GM13977 (cell line): ENCODE results near the gene SSTR5.

Source experiments
- DNase-seq: peaks from one replicate; pipeline ENCODE4 v3.0.0; 2012; ENCODE audit warnings: low spot score
- in situ Hi-C: fragments of 300-500 bp; cut with MboI; formaldehyde crosslinking; loops from one replicate; pipeline ENCODE4 v1.12.0; 2022; ENCODE audit warnings: low sequenced_read_pairs, low pct_unique_long_range_greater_than_20kb, mixed read lengths, inconsistent platforms; ENCODE audit not compliant: unreplicated experiment
- TF ChIP-seq, protein P1 (sequence below): IDR thresholded peaks from 2 replicates; pipeline ENCODE4 v1.5.1; 2012; ENCODE audit warnings: mild to moderate bottlenecking, control low read depth; ENCODE audit not compliant: insufficient read depth; ENCODE audit errors: extremely low read depth, missing control alignments

The SSTR5 gene

DNA sequence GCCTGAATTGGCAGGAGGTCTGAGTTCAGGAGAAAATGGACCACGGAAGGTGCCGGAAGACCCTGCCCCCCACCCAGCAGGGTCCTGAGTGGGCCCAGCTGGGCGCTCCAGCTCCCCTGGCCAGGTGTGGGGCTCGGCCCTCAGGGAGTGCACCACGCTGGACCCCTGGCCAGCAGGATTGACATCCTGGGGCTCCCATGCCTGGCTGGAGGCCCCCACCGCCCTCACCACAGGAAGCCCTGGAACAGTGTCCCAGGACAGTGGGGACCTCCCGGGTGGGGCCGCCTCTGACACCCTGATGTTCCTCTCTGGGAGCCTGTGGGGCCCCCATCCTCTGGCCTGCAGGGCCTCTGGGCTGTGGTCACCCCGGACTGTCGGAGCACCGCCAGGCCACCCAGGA is 52.2 kb downstream of the SSTR5 start:
- DNase-seq: no peak
- in situ Hi-C loops: no loop called here
- TF ChIP-seq, protein P1, sequence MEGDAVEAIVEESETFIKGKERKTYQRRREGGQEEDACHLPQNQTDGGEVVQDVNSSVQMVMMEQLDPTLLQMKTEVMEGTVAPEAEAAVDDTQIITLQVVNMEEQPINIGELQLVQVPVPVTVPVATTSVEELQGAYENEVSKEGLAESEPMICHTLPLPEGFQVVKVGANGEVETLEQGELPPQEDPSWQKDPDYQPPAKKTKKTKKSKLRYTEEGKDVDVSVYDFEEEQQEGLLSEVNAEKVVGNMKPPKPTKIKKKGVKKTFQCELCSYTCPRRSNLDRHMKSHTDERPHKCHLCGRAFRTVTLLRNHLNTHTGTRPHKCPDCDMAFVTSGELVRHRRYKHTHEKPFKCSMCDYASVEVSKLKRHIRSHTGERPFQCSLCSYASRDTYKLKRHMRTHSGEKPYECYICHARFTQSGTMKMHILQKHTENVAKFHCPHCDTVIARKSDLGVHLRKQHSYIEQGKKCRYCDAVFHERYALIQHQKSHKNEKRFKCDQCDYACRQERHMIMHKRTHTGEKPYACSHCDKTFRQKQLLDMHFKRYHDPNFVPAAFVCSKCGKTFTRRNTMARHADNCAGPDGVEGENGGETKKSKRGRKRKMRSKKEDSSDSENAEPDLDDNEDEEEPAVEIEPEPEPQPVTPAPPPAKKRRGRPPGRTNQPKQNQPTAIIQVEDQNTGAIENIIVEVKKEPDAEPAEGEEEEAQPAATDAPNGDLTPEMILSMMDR: no peak

- in situ Hi-C loops: no loop called here
- TF ChIP-seq, protein P1: no peak
- no peak for DNase-seq
These were observed 52.9 kb downstream of the SSTR5 start for GRCh38 chr16:1125471-1125870.

DNA sequence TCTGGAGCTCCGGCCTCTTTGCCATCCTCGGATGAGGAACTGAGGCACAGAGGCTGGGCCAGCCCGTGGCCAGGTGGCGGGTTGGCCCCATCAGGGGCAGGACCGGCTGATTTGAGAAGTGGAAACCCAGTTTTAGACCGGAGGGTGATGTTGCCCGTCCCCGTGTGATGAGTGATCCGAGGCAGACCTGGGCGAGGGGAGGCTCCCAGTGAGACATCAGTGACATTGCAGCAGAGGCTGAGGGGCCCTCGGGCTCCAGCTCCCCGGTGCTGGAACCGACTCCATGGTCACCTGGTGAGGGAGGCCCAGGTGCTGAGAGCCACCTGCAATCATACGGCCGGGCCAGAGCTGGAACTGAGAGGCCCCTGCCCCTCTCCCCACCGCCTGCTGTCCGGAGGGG is 53.5 kb downstream of the SSTR5 start:
- in situ Hi-C loops: no loop called here
- TF ChIP-seq, protein P1: no peak
- DNase-seq: no peak

DNA sequence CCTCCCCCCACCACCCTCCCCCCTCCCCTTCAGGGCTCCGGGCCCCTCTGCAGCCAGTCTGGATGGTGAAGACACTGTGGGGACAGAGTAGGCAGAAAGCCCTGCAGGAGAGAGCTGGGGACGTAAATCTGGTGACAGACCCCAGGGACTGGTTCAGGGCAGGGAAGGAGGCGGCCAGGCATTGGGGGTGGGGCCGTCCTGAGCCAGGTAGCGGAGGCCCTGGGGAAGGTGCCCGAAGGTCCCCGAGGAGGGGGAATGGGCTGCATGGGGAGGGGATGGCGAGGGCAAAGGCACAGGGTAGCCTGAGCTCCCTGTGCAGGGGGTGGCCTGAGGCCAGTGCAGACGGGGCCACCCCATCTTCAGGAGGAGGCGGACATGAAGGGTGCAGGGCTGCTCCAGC is 54.0 kb downstream of the SSTR5 start:
- DNase-seq: no peak
- in situ Hi-C loops: no loop called here
- TF ChIP-seq, protein P1: no peak

DNA sequence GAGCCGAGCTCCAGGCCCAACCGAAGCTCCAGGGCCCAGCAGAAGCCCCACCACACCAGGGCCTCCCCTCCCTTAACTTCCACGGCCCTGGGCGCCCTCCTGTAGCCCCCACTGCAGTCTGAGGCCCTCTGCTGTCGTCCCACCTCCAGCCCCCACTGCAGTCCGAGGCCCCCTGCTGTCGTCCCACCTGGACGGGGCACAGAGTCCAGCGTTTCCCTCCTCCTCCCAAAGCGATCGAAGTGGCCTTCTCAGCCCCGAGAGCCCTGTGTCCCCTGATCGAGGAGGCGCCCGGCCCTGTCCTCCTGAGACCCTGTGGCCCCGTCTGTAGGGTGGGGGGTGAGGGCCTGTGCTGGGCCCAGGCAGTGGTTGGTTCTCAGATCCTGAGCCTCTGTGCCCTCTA is 54.6 kb downstream of the SSTR5 start:
- no peak for DNase-seq
- TF ChIP-seq, protein P1: no peak
- in situ Hi-C loops: no loop called here

DNA sequence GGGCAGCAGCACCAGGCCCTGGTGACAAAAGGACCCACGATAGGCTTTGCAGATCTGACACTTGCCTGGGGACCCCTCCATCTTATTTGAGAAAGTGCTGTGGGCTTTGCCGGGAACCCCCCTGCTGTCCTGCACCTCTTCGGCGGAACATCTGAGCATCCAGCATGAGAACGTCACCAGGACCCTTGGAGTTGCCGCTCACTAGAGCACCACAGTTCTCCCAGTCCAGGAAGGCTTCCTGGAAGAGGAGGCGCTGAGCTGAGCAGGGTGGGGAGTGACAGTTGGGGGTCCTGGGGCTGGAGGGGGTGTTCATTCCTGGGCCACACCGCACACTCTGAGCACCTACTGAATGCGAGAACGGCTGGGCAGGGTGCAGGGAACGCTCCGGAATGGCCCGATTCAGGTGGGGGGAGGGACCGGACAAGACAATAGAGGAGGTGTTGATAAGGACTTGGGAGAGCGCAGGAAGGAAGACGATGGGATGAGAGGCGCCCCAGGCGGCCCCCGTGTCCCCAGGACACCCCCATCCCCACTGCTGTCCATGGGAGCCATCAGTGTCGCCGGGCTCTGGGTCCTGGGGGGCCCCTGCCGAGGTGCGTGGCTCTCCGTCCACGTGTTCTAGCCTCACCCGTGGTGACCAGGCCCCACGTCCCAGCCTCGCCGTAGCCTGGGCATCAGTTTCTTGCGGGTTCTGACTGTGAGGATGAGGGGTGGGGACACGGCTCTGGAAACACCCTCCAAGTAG is 55.6 kb downstream of the SSTR5 start:
- in situ Hi-C loops: no loop called here

More for the DNA sequence above, 55.6 kb downstream of the SSTR5 start:
- DNase-seq: no peak
- TF ChIP-seq, protein P1: no peak
